HepG2 (cell line): ENCODE results near the gene NKPD1. TPM values are rescaled to one million over a fixed set of nuclear protein-coding genes. Genes with fewer than 3 reads are reported as not detected.

Source experiments
- ATF3 ChIP-seq: sonication (generic); formaldehyde crosslinking; IDR thresholded peaks from 2 replicates; pipeline ENCODE4 v1.4.0; 2020; ENCODE audit warnings: missing genetic modification reagents
- BCL3 ChIP-seq: sonication (generic); formaldehyde crosslinking; IDR thresholded peaks from 2 replicates; pipeline ENCODE4 v1.5.1; 2020; ENCODE audit warnings: mild to moderate bottlenecking, missing genetic modification reagents, moderate library complexity
- HDAC6 ChIP-seq: fragments of 200-600 bp; sonication (generic); IDR thresholded peaks from 2 replicates; pipeline ENCODE4 v1.7.0; 2017; ENCODE audit warnings: mild to moderate bottlenecking, antibody characterized with exemption, low read length, low read depth
- JUND ChIP-seq: sonication (generic); formaldehyde crosslinking; IDR thresholded peaks from 2 replicates; pipeline ENCODE4 v1.8.0; 2022; ENCODE audit warnings: mild to moderate bottlenecking, missing genetic modification reagents
- MYPOP ChIP-seq: sonication (generic); formaldehyde crosslinking; IDR thresholded peaks from 2 replicates; pipeline ENCODE4 v1.8.1; 2023; ENCODE audit warnings: mild to moderate bottlenecking, moderate library complexity, missing genetic modification reagents
- NR2F1 ChIP-seq, 2 experiments: fragments of 450-650 bp in 1 of 2; formaldehyde crosslinking in 1 of 2; IDR thresholded peaks; 2 replicates each; pipeline versions ENCODE4 v1.5.0 to v1.6.1; 2016 to 2020; ENCODE audit warnings: mild to moderate bottlenecking in 1 of 2, missing compliant biosample characterization in 1 of 2, missing genetic modification reagents in 1 of 2, moderate library complexity in 1 of 2
- RAD51 ChIP-seq: fragments of 450-650 bp; IDR thresholded peaks from 2 replicates; pipeline ENCODE4 v1.6.1; 2016; ENCODE audit warnings: borderline replicate concordance
- RBFOX2 ChIP-seq: fragments of 200-400 bp; formaldehyde crosslinking; IDR thresholded peaks from 2 replicates; pipeline ENCODE4 v1.6.1; 2017; ENCODE audit warnings: low read depth, mild to moderate bottlenecking, low read length
- SNAPC4 ChIP-seq: sonication (generic); formaldehyde crosslinking; IDR thresholded peaks from 2 replicates; pipeline ENCODE4 v1.4.0; 2020; ENCODE audit warnings: mild to moderate bottlenecking, missing genetic modification reagents
- TBP ChIP-seq: sonication (generic); formaldehyde crosslinking; IDR thresholded peaks from 2 replicates; pipeline ENCODE4 v1.5.0; 2020; ENCODE audit warnings: missing genetic modification reagents
- ZC3H13 ChIP-seq: sonication (generic); formaldehyde crosslinking; IDR thresholded peaks from 2 replicates; pipeline ENCODE4 v1.8.1; 2023; ENCODE audit warnings: mild to moderate bottlenecking, missing genetic modification reagents, moderate library complexity
- ZNF10 ChIP-seq: sonication (generic); formaldehyde crosslinking; IDR thresholded peaks from 2 replicates; pipeline ENCODE4 v1.4.0; 2020; ENCODE audit warnings: mild to moderate bottlenecking, low read depth, missing genetic modification reagents, borderline replicate concordance
- ZNF3 ChIP-seq: IDR thresholded peaks from 2 replicates; pipeline ENCODE4 v1.7.0; 2017; ENCODE audit warnings: inconsistent platforms
- ZNF30 ChIP-seq: sonication (generic); formaldehyde crosslinking; IDR thresholded peaks from 2 replicates; pipeline ENCODE4 v1.5.0; 2020; ENCODE audit warnings: mild to moderate bottlenecking, missing genetic modification reagents
- ZNF503 ChIP-seq: sonication (generic); formaldehyde crosslinking; IDR thresholded peaks from 2 replicates; pipeline ENCODE4 v1.4.0; 2020; ENCODE audit warnings: missing genetic modification reagents
- ZNF605 ChIP-seq: sonication (generic); formaldehyde crosslinking; IDR thresholded peaks from 2 replicates; pipeline ENCODE4 v1.8.0; 2022; ENCODE audit warnings: mild to moderate bottlenecking, missing genetic modification reagents
- ZNF644 ChIP-seq: IDR thresholded peaks from 2 replicates; pipeline ENCODE4 v1.6.1; 2016; ENCODE audit warnings: low read depth
- ZNF660 ChIP-seq: sonication (generic); formaldehyde crosslinking; IDR thresholded peaks from 2 replicates; pipeline ENCODE4 v1.5.1; 2020; ENCODE audit warnings: mild to moderate bottlenecking, low read depth, missing genetic modification reagents, borderline replicate concordance
- ZNF883 ChIP-seq: sonication (generic); formaldehyde crosslinking; IDR thresholded peaks from 2 replicates; pipeline ENCODE4 v1.5.1; 2020; ENCODE audit warnings: mild to moderate bottlenecking, missing genetic modification reagents; ENCODE audit errors: not compliant biosample characterization
- ZNF891 ChIP-seq: sonication (generic); formaldehyde crosslinking; IDR thresholded peaks from 2 replicates; pipeline ENCODE4 v1.5.0; 2020; ENCODE audit warnings: mild to moderate bottlenecking, missing genetic modification reagents
- polyA plus RNA-seq, 8 experiments: library from polyadenylated mRNA; depleted of rRNA in 3 of 8; stranded (reverse) in 7 of 8; unstranded in 1 of 8; fragments of >200 nt; fragmentation: Illumina TruSeq in 4 of 8; extraction: Trizol in 4 of 8; gene quantifications; 2 replicates each; pipeline versions ENCODE4 v1.2.1 to v1.2.3, GENCODE V29; 2011 to 2016; ENCODE audit warnings: low read depth in 4 of 8, missing spikeins in 1 of 8, mixed read lengths in 1 of 8; ENCODE audit not compliant: insufficient read depth in 1 of 8
- total RNA-seq, 5 experiments: library from RNA; depleted of rRNA; stranded (reverse); fragments of >200 nt; fragmentation: Illumina TruSeq; extraction: Trizol; gene quantifications; 2 replicates each; pipeline ENCODE4 v1.2.3, GENCODE V29; 2016; ENCODE audit warnings: low read depth in 1 of 5

NKPD1 gene
- total and polyA plus RNA-seq, 2 of the 13 experiments (the other 11 are each of a cell fraction or from before 2014, with no cell fraction given), result 0.03 TPM; not detected in 1

GRCh38 chr19:45154064-45154827 is 6.5 kb downstream of the NKPD1 start (continued):
- TF ChIP-seq ZNF644 (CRISPR knock-in tag) (0 out of 2 replicates have a peak, but pooled peaks have one; percentile 38), ZNF605 (CRISPR knock-in tag) (peak; percentile 22; the same call in 1 of the 2 replicates), ZNF891 (CRISPR knock-in tag) (no peak), ATF3 (CRISPR knock-in tag) (peak; percentile 89), ZNF30 (CRISPR knock-in tag) (no peak), ZNF503 (peak; percentile 68; the same call in 1 of the 2 replicates), RAD51 (no peak), ZNF3 (peak; percentile 76; the same call in 1 of the 2 replicates), ZNF10 (no peak), ZC3H13 (no peak), ZNF660 (CRISPR knock-in tag) (no peak), JUND (CRISPR knock-in tag) (peak; percentile 95), MYPOP (CRISPR knock-in tag) (no peak), ZNF883 (CRISPR knock-in tag) (no peak), HDAC6 (no peak), SNAPC4 (CRISPR knock-in tag) (no peak), TBP (CRISPR knock-in tag) (no peak), NR2F1 (CRISPR knock-in tag; IDR thresholded peaks at IDR 0.05) (peak; percentile 26 to 74; a peak in 2 of 4 replicates), BCL3 (CRISPR knock-in tag) (0 out of 2 replicates have a peak, but pooled peaks have one; percentile 32), RBFOX2 (no peak)
